Measurements from ENCODE around the gene GHR. TPM values are rescaled to one million over a fixed set of nuclear protein-coding genes. Genes with fewer than 3 reads are reported as not detected.

The GHR gene
- total RNA-seq, 4 donors from 2014 or later = 38.9 to 105 (median 74.8) TPM

DNA sequence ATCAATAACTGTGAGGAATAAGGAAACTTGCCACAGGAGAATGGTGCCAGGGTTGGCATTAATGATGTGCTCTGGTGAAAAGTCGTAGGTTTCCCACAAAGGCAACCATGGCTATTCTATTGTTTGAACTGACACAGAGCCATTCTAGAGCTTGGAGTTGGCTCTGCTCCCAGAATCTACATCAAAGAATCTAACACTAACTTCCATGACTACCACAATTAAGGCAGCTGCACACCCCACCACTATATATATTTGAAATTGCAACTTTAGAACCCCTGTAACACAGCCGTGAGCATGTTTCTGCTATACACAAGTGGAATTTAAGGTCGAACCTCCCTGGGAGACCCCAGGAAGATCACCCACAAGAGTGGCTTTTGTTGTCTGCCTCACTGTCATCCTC, 243.6 kb downstream of the GHR start:
- intact Hi-C loops (cut with DNase I; ENCODE audit: low total_unique reads) = no loop called here
- Histone ChIP-seq H3K27ac (no peak overlapping the region), H3K27me3 (no peaks in the 10 kb centered on the region), H3K36me3 (no peaks in the 10 kb centered on the region), H3K9me3 (no peaks in the 10 kb centered on the region), H3K4me1 (no peaks in the 10 kb centered on the region), H3K4me3 (no peak overlapping the region)
- in situ Hi-C loops (cut with MboI; ENCODE audit: low sequenced_read_pairs in 4 of 4) = no loop called here
- DNase-seq = no peak
- TF ChIP-seq CTCF (IDR thresholded peaks at IDR 0.05 in 4 of 5, conservative IDR thresholded peaks at IDR 0.05 in 1 of 5) = no peak
- no peak for TF ChIP-seq POLR2A (IDR thresholded peaks at IDR 0.05)
- no peak for ATAC-seq

GRCh38 chr5:42668254-42668653, 245.0 kb downstream of the GHR start:
- Histone ChIP-seq H3K4me1 (no peaks in the 10 kb centered on the region), H3K9me3 (no peaks in the 10 kb centered on the region), H3K27me3 (no peaks in the 10 kb centered on the region), H3K36me3 (no peaks in the 10 kb centered on the region), H3K27ac (no peak overlapping the region), H3K4me3 (no peak overlapping the region)
- ATAC-seq = no peak
- TF ChIP-seq CTCF (IDR thresholded peaks at IDR 0.05 in 4 of 5, conservative IDR thresholded peaks at IDR 0.05 in 1 of 5) (no peak), POLR2A (IDR thresholded peaks at IDR 0.05) (no peak)
- in situ Hi-C loops (cut with MboI; ENCODE audit: low sequenced_read_pairs in 4 of 4) = no loop called here
- intact Hi-C loops (cut with DNase I; ENCODE audit: low total_unique reads) = no loop called here
- no peak for DNase-seq

GRCh38 chr5:42672925-42673324, 249.7 kb downstream of the GHR start:
- no peaks in the 10 kb centered on the region for H3K9me3 ChIP-seq
- H3K27ac ChIP-seq = no peak overlapping the region
- H3K27me3 ChIP-seq = no peaks in the 10 kb centered on the region
- H3K4me3 ChIP-seq = no peak overlapping the region
- ATAC-seq (no peak), DNase-seq (no peak)
- peaks cover 14 to 21% of the 10 kb centered on the region in 2 donors for H3K4me1 ChIP-seq
- in situ Hi-C loops (cut with MboI; ENCODE audit: low sequenced_read_pairs in 4 of 4) (no loop called here), intact Hi-C loops (cut with DNase I; ENCODE audit: low total_unique reads) (no loop called here)
- H3K36me3 ChIP-seq = no peaks in the 10 kb centered on the region
- TF ChIP-seq CTCF (IDR thresholded peaks at IDR 0.05 in 4 of 5, conservative IDR thresholded peaks at IDR 0.05 in 1 of 5) (no peak), POLR2A (IDR thresholded peaks at IDR 0.05) (no peak)

DNA sequence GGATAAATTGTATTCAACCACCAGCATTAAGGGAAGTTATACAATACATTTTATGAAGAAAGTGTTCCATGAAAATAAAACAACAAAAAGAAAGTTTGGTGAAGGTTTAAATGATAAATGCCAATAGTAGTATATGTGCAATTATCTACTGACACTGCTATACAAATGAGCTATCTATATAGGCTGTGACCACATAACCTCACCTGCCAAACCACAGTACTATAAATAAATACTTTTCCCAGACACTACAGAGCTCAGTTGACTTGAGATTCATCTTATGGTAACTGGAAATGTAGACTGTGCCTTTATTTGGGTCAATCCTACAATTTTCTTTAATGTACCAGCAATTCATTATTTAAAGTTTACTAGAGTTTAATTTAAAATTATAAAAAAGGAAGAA, 252.4 kb downstream of the GHR start:
- no peak for TF ChIP-seq CTCF (IDR thresholded peaks at IDR 0.05 in 4 of 5, conservative IDR thresholded peaks at IDR 0.05 in 1 of 5)
- Histone ChIP-seq H3K9me3 (no peaks in the 10 kb centered on the region), H3K4me3 (no peak overlapping the region), H3K4me1 (peaks cover 21% of the 10 kb centered on the region in 2 donors), H3K27me3 (no peaks in the 10 kb centered on the region), H3K27ac (peak overlapping the region; percentile 22 to 58 (median 45)), H3K36me3 (no peaks in the 10 kb centered on the region)
- ATAC-seq (peak in 1 of 2 donors; percentile 77), DNase-seq (no peak)
- intact Hi-C loops (cut with DNase I; ENCODE audit: low total_unique reads) (no loop called here), in situ Hi-C loops (cut with MboI; ENCODE audit: low sequenced_read_pairs in 4 of 4) (no loop called here)

GRCh38 chr5:42676362-42676761, 253.1 kb downstream of the GHR start:
- peak overlapping the region; percentile 9 to 57 (median 48) for H3K27ac ChIP-seq
- ATAC-seq (no peak), DNase-seq (no peak)
- no peaks in the 10 kb centered on the region for H3K36me3 ChIP-seq
- H3K4me1 ChIP-seq = peaks cover 21% of the 10 kb centered on the region in 2 donors
- H3K9me3 ChIP-seq = no peaks in the 10 kb centered on the region
- no peak overlapping the region for H3K4me3 ChIP-seq
- intact Hi-C loops (cut with DNase I; ENCODE audit: low total_unique reads) (no loop called here), in situ Hi-C loops (cut with MboI; ENCODE audit: low sequenced_read_pairs in 4 of 4) (no loop called here)
- H3K27me3 ChIP-seq = no peaks in the 10 kb centered on the region
- TF ChIP-seq CTCF (IDR thresholded peaks at IDR 0.05 in 4 of 5, conservative IDR thresholded peaks at IDR 0.05 in 1 of 5) (no peak), POLR2A (IDR thresholded peaks at IDR 0.05) (no peak)
